NCI-H187 (cell line): ENCODE measurements around the gene FIZ1.

Source experiments
- DNase-seq, 2 experiments: peaks; one replicate each; lab custom pipeline; 2025; lab: John Stamatoyannopoulos, UW

The FIZ1 gene

GRCh38 chr19:55599468-55599841, at the start of gene FIZ1:
FIZ1 (minus strand) TSS chr19:55599517; CDS start chr19:55597865, 1,652 bp downstream.
- peak; percentile 98 to 99 for DNase-seq

- no peak for DNase-seq
These were observed 49.4 kb upstream of the FIZ1 start for GRCh38 chr19:55648585-55649267.

GRCh38 chr19:55647732-55648584, 48.6 kb upstream of the FIZ1 start, which contains the start of gene CCDC106:
CCDC106 (plus strand) TSS chr19:55648212; CDS start chr19:55649047, 835 bp downstream.
- DNase-seq: peak; percentile 42 to 55

- no peak for DNase-seq
These were observed 47.8 kb upstream of the FIZ1 start for GRCh38 chr19:55646889-55647731.

- no peak for DNase-seq
These were observed 46.2 kb upstream of the FIZ1 start for GRCh38 chr19:55645512-55645881.

GRCh38 chr19:55644842-55645511, 45.7 kb upstream of the FIZ1 start:
- DNase-seq: no peak

- no peak for DNase-seq
These were observed 45.0 kb upstream of the FIZ1 start for GRCh38 chr19:55644191-55644833.

- no peak for DNase-seq
These were observed 44.5 kb upstream of the FIZ1 start for GRCh38 chr19:55643887-55644176.

- DNase-seq: peak; percentile 20 to 51
These were observed 43.9 kb upstream of the FIZ1 start, which contains the start of gene ZNF581 for GRCh38 chr19:55643003-55643886. ZNF581 (plus strand) TSS chr19:55643649; CDS start chr19:55644572, 923 bp downstream.

GRCh38 chr19:55642153-55643002, 43.1 kb upstream of the FIZ1 start:
- no peak for DNase-seq

GRCh38 chr19:55641426-55642152, 42.3 kb upstream of the FIZ1 start:
- no peak for DNase-seq

- peak; percentile 25 to 30 for DNase-seq
These were observed 41.5 kb upstream of the FIZ1 start, which contains the start of gene ZNF580 for GRCh38 chr19:55640577-55641425. ZNF580 (plus strand) TSS chr19:55641002; CDS start chr19:55642509, 1,507 bp downstream.

- peak; percentile 25 to 49 for DNase-seq
These were observed 40.8 kb upstream of the FIZ1 start for GRCh38 chr19:55640043-55640576.

GRCh38 chr19:55638864-55639359, 39.6 kb upstream of the FIZ1 start:
- no peak for DNase-seq

GRCh38 chr19:55637534-55637933, 38.2 kb upstream of the FIZ1 start:
- no peak for DNase-seq

- DNase-seq: no peak
These were observed 37.4 kb upstream of the FIZ1 start for GRCh38 chr19:55636723-55637122.

- no peak for DNase-seq
These were observed 36.6 kb upstream of the FIZ1 start for GRCh38 chr19:55635856-55636440.
